RWPE2 (cell line): ENCODE measurements around the gene WASF3.

Experiments
- ATAC-seq: fragments of 200-7000 bp; cut with Tn5 transposase; 3 replicates; pipeline ENCODE4 v1.9.1; 2021; ENCODE audit warnings: low read depth
- DNase-seq: peaks from one replicate; pipeline ENCODE4 v3.0.0-alpha.2; 2020; ENCODE audit warnings: low spot score
- H3K27ac ChIP-seq: fragments of 450-650 bp; 2 replicates; pipeline ENCODE4 v1.5.1; 2017; ENCODE audit warnings: mild to moderate bottlenecking; ENCODE audit not compliant: poor library complexity, severe bottlenecking
- H3K27me3 ChIP-seq: fragments of 250-450 bp; sonication (Bioruptor Pico); 2 replicates; pipeline ENCODE4 v1.5.1; 2021; ENCODE audit warnings: mild to moderate bottlenecking, moderate library complexity; ENCODE audit not compliant: insufficient read depth, poor library complexity, severe bottlenecking
- H3K36me3 ChIP-seq: fragments of 250-450 bp; sonication (Bioruptor Pico); 2 replicates; pipeline ENCODE4 v1.5.1; 2020; ENCODE audit warnings: low read depth, mild to moderate bottlenecking, moderate library complexity
- H3K4me1 ChIP-seq: fragments of 250-450 bp; sonication (Bioruptor Pico); 2 replicates; pipeline ENCODE4 v1.5.1; 2021; ENCODE audit warnings: mild to moderate bottlenecking, moderate library complexity; ENCODE audit not compliant: insufficient read depth, poor library complexity, severe bottlenecking
- H3K4me3 ChIP-seq: fragments of 250-450 bp; sonication (Bioruptor Pico); 2 replicates; pipeline ENCODE4 v1.5.1; 2021; ENCODE audit warnings: mild to moderate bottlenecking, moderate library complexity; ENCODE audit not compliant: severe bottlenecking
- H3K9me3 ChIP-seq: fragments of 250-450 bp; sonication (Bioruptor Pico); 2 replicates; pipeline ENCODE4 v1.5.1; 2021; ENCODE audit warnings: mild to moderate bottlenecking, moderate library complexity; ENCODE audit not compliant: severe bottlenecking
- CTCF ChIP-seq: fragments of 450-650 bp; IDR thresholded peaks from one replicate; pipeline ENCODE4 v1.5.1; 2017; ENCODE audit warnings: mild to moderate bottlenecking, moderate library complexity; ENCODE audit not compliant: poor library complexity, severe bottlenecking

WASF3 gene

GRCh38 chr13:26711211-26711610 is 153.7 kb downstream of the WASF3 start:
- Histone ChIP-seq H3K36me3 (no peaks in the 10 kb centered on the region), H3K4me3 (no peak overlapping the region), H3K27ac (no peak overlapping the region), H3K27me3 (no peaks in the 10 kb centered on the region), H3K9me3 (no peaks in the 10 kb centered on the region), H3K4me1 (no peaks in the 10 kb centered on the region)
- ATAC-seq (no peak), DNase-seq (no peak)
- no peak for TF ChIP-seq CTCF

GRCh38 chr13:26713341-26713740 is 155.9 kb downstream of the WASF3 start:
- ATAC-seq: no peak
- no peaks in the 10 kb centered on the region for H3K36me3 ChIP-seq

GRCh38 chr13:26716984-26717383 is 159.5 kb downstream of the WASF3 start:
- no peak for ATAC-seq

More at GRCh38 chr13:26713341-26713740, 155.9 kb downstream of the WASF3 start:
- Histone ChIP-seq H3K9me3 (no peaks in the 10 kb centered on the region), H3K4me3 (no peak overlapping the region), H3K27me3 (no peaks in the 10 kb centered on the region), H3K4me1 (no peaks in the 10 kb centered on the region), H3K27ac (no peak overlapping the region)
- no peak for DNase-seq
- TF ChIP-seq CTCF: no peak

GRCh38 chr13:26718146-26718545 is 160.7 kb downstream of the WASF3 start:
- no peak for TF ChIP-seq CTCF
- ATAC-seq (no peak), DNase-seq (no peak)
- Histone ChIP-seq H3K27me3 (peaks cover 7% of the 10 kb centered on the region), H3K36me3 (no peaks in the 10 kb centered on the region), H3K4me3 (no peak overlapping the region), H3K4me1 (no peaks in the 10 kb centered on the region), H3K9me3 (no peaks in the 10 kb centered on the region), H3K27ac (no peak overlapping the region)

More at GRCh38 chr13:26716984-26717383, 159.5 kb downstream of the WASF3 start:
- Histone ChIP-seq H3K4me3 (no peak overlapping the region), H3K9me3 (no peaks in the 10 kb centered on the region), H3K27me3 (peaks cover 7% of the 10 kb centered on the region), H3K27ac (no peak overlapping the region), H3K4me1 (no peaks in the 10 kb centered on the region), H3K36me3 (no peaks in the 10 kb centered on the region)
- TF ChIP-seq CTCF: no peak
- no peak for DNase-seq

GRCh38 chr13:26718872-26719271 is 161.4 kb downstream of the WASF3 start:
- no peak for DNase-seq
- Histone ChIP-seq H3K4me3 (no peak overlapping the region), H3K27me3 (peaks cover 7% of the 10 kb centered on the region), H3K9me3 (no peaks in the 10 kb centered on the region), H3K27ac (no peak overlapping the region), H3K4me1 (no peaks in the 10 kb centered on the region), H3K36me3 (no peaks in the 10 kb centered on the region)
- TF ChIP-seq CTCF: no peak
- ATAC-seq: no peak
